HG02973 (cell line): Measurements from ENCODE around the gene KCNT2.

ENCODE experiments used
- ATAC-seq: cut with Tn5 transposase; IDR thresholded peaks from one replicate; pipeline ENCODE4 v1.9.1; 2021; ENCODE audit warnings: moderate library complexity; ENCODE audit not compliant: unreplicated experiment

Gene KCNT2

GRCh38 chr1:196450143-196451095 is 157.8 kb downstream of the KCNT2 start:
- ATAC-seq, result no peak

GRCh38 chr1:196449460-196449859 is 158.8 kb downstream of the KCNT2 start:
- ATAC-seq, result no peak

- ATAC-seq, result no peak
Measured at GRCh38 chr1:196445775-196446174, 162.5 kb downstream of the KCNT2 start.

- no peak for ATAC-seq
Measured at GRCh38 chr1:196444634-196445033, 163.6 kb downstream of the KCNT2 start.

- ATAC-seq, result no peak
Measured at GRCh38 chr1:196442366-196442765, 165.9 kb downstream of the KCNT2 start.

- ATAC-seq, result no peak
Measured at GRCh38 chr1:196440711-196441110, 167.5 kb downstream of the KCNT2 start.

- no peak for ATAC-seq
Measured at GRCh38 chr1:196438329-196438728, 169.9 kb downstream of the KCNT2 start.

- ATAC-seq, result no peak
Measured at GRCh38 chr1:196437671-196438070, 170.6 kb downstream of the KCNT2 start.

- no peak for ATAC-seq
Measured at GRCh38 chr1:196433000-196433399, 175.2 kb downstream of the KCNT2 start.

GRCh38 chr1:196427976-196428734 is 180.1 kb downstream of the KCNT2 start:
- no peak for ATAC-seq

- ATAC-seq, result no peak
Measured at GRCh38 chr1:196425513-196425912, 182.7 kb downstream of the KCNT2 start.

GRCh38 chr1:196423612-196424011 is 184.6 kb downstream of the KCNT2 start:
- no peak for ATAC-seq

- ATAC-seq, result no peak
Measured at GRCh38 chr1:196418772-196419171, 189.5 kb downstream of the KCNT2 start.

- no peak for ATAC-seq
Measured at GRCh38 chr1:196415978-196416377, 192.3 kb downstream of the KCNT2 start.

- ATAC-seq, result no peak
Measured at GRCh38 chr1:196412326-196412725, 195.9 kb downstream of the KCNT2 start.

GRCh38 chr1:196410768-196411167 is 197.5 kb downstream of the KCNT2 start:
- no peak for ATAC-seq

GRCh38 chr1:196409586-196409985 is 198.7 kb downstream of the KCNT2 start:
- no peak for ATAC-seq

- ATAC-seq, result no peak
Measured at GRCh38 chr1:196407358-196408051, 200.7 kb downstream of the KCNT2 start.

GRCh38 chr1:196405839-196406238 is 202.4 kb downstream of the KCNT2 start:
- ATAC-seq, result no peak

GRCh38 chr1:196403803-196404690 is 204.2 kb downstream of the KCNT2 start:
- no peak for ATAC-seq
